HG02840 (cell line): ENCODE results near the gene FAM117A.

Experiments
- ATAC-seq: cut with Tn5 transposase; IDR thresholded peaks from one replicate; pipeline ENCODE4 v1.9.1; 2021; ENCODE audit warnings: mild to moderate bottlenecking, moderate library complexity, moderate number of reproducible peaks; ENCODE audit not compliant: unreplicated experiment, low FRiP score

Gene FAM117A

GRCh38 chr17:49715216-49715615, 48.7 kb downstream of the FAM117A start:
- ATAC-seq: no peak

GRCh38 chr17:49708515-49709183, 55.3 kb downstream of the FAM117A start:
- ATAC-seq: no peak

GRCh38 chr17:49707608-49708514, 56.1 kb downstream of the FAM117A start, which contains the start of gene SLC35B1:
SLC35B1 (minus strand) TSS chr17:49707964; CDS start chr17:49707833, 131 bp downstream.
- peak; percentile 90 for ATAC-seq

- ATAC-seq: no peak
Measured at GRCh38 chr17:49707246-49707607, 56.7 kb downstream of the FAM117A start.

GRCh38 chr17:49705254-49705653, 58.7 kb downstream of the FAM117A start:
- no peak for ATAC-seq

GRCh38 chr17:49703557-49704277, 60.2 kb downstream of the FAM117A start:
- no peak for ATAC-seq

- no peak for ATAC-seq
Measured at GRCh38 chr17:49700960-49701359, 63.0 kb downstream of the FAM117A start.

- ATAC-seq: no peak
Measured at GRCh38 chr17:49699966-49700575, 63.9 kb downstream of the FAM117A start.

- ATAC-seq: no peak
Measured at GRCh38 chr17:49698005-49698404, 65.9 kb downstream of the FAM117A start.

GRCh38 chr17:49696233-49696761, 67.6 kb downstream of the FAM117A start:
- no peak for ATAC-seq

- no peak for ATAC-seq
Measured at GRCh38 chr17:49695698-49696232, 68.2 kb downstream of the FAM117A start.

GRCh38 chr17:49694847-49695697, 68.9 kb downstream of the FAM117A start:
- ATAC-seq: no peak

GRCh38 chr17:49692751-49693150, 71.2 kb downstream of the FAM117A start:
- ATAC-seq: no peak

GRCh38 chr17:49691677-49692191, 72.2 kb downstream of the FAM117A start:
- no peak for ATAC-seq

- no peak for ATAC-seq
Measured at GRCh38 chr17:49691086-49691676, 72.8 kb downstream of the FAM117A start.

GRCh38 chr17:49690256-49690655, 73.7 kb downstream of the FAM117A start:
- ATAC-seq: no peak

- no peak for ATAC-seq
Measured at GRCh38 chr17:49688848-49689247, 75.1 kb downstream of the FAM117A start.

- no peak for ATAC-seq
Measured at GRCh38 chr17:49687878-49688491, 75.9 kb downstream of the FAM117A start.
